Measurements from ENCODE around the gene ACP4.

ACP4 gene

DNA sequence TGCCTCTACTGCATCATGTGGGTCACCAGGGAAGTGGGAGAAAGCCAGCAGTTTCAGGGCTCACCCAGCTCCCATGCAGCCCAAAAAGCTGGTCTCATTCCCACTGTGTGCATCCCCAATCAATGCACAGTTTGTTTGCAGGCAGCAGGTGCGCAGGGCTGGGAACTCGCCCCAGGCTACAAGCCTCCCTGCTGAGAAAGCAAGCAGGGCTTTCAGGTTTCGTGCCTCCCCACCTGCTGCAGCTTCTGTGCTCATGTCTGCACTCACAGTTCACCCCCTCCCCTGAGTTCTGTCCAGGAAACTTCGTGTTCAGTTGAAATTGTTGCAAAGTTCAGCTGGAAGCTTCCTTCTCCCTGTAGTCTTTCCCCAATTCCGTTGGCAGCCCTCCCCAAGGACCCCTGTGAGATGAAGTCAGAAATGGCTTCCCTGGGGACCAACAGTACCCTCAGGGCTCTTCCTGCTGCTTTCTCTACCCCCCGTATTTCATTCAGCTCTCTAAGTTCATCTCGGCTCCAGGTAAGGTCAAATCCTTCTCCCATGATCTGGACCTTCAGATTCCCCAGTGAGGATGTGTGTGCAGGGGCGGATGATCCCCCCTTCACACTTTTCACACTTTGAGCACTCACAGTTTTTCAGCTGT is 54.2 kb downstream of the ACP4 start:
- DNase-seq (ENCODE audit: low read depth in 2 of 2) = no peak

Measured in stimulated activated CD4-positive, alpha-beta T cell treated with anti-CD3 and anti-CD28 coated beads, Interleukin-12 subunit alpha, Interleukin-12 subunit beta, amount 100 ng/mL, for 24 hours (primary cell).